Neutrophil (primary cell): Measurements from ENCODE around the gene MAU2.

Experiments
- H3K27ac ChIP-seq: fragments of 200-600 bp; sonication (generic); 2 replicates; pipeline ENCODE4 v1.5.1; 2016; ENCODE audit warnings: mild to moderate bottlenecking, moderate library complexity
- H3K27me3 ChIP-seq: fragments of 200-600 bp; sonication (generic); 2 replicates; pipeline ENCODE4 v1.6.0; 2016; ENCODE audit warnings: mild to moderate bottlenecking
- H3K36me3 ChIP-seq: fragments of 200-600 bp; sonication (generic); 2 replicates; pipeline ENCODE4 v1.5.1; 2017
- H3K4me1 ChIP-seq, 2 experiments: fragments of 200-600 bp in 1 of 2; sonication (generic) in 1 of 2; 1 replicate in 1 of 2; 2 replicates in 1 of 2; pipeline versions ENCODE4 v1.5.1 to v1.6.1; 2013 to 2016; ENCODE audit warnings: low read depth in 1 of 2, low read length in 1 of 2, mild to moderate bottlenecking in 1 of 2, moderate library complexity in 1 of 2; ENCODE audit not compliant: control insufficient read depth in 1 of 2, insufficient read depth in 1 of 2
- H3K4me3 ChIP-seq, 2 experiments: fragments of 200-600 bp in 1 of 2; sonication (generic) in 1 of 2; 1 replicate in 1 of 2; 2 replicates in 1 of 2; pipeline ENCODE4 v1.5.1; 2013 to 2016; ENCODE audit warnings: low read depth in 1 of 2, low read length in 1 of 2, mild to moderate bottlenecking in 1 of 2, moderate library complexity in 1 of 2
- H3K9me3 ChIP-seq: fragments of 200-600 bp; sonication (generic); 2 replicates; pipeline ENCODE4 v1.5.1; 2016
- TF ChIP-seq, protein P1 (sequence below): fragments of 200-600 bp; sonication (generic); IDR thresholded peaks from 2 replicates; pipeline ENCODE4 v1.5.1; 2016; ENCODE audit warnings: antibody characterized with exemption

MAU2 gene

DNA sequence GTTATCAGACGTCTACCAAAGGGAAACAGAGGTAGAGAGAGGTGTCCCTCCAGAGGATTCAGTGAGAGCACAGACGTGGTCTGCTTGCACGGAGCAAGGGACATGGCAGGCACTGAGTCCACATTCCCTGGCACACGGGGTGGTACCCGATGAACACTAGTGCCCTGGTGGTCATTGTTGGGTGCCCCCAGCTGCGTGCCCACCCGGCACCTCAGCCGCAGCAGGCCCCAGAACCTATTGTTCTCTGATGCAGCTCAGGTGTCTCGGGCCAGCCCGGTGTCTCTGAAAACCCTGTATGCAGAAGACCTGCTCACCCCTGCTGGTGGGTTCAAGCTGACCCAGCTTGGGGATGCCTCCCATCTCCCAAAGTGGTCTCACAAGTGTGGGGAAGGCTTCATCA, 12.3 kb upstream of the MAU2 start:
- H3K9me3 ChIP-seq, result no peaks in the 10 kb centered on the region

DNA sequence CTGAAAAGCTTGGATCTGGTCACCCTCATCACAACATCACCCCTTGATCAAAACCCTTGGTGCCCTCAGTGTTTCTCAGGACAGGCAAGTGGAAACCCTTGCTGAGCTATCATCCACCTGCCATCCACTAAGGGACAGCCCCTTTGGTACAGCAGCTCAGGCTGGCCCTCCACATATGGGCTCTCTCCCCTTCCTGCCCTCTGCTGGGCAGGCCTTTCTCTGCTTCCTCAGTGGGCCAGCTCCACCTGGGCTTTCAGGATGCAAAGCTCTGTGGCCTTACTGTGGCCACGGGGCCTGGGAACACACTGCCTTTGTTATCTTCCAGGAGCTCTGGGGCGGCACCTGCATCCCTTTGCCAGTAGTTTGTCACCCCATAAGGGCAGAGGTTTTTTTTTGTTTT, 5.2 kb upstream of the MAU2 start:
- no peaks in the 10 kb centered on the region for H3K27me3 ChIP-seq
- H3K9me3 ChIP-seq, result no peaks in the 10 kb centered on the region
- H3K36me3 ChIP-seq, result peaks cover 60% of the 10 kb centered on the region
- H3K27ac ChIP-seq, result no peak overlapping the region
- H3K4me1 ChIP-seq, result peaks cover 4 to 13% of the 10 kb centered on the region in 2 experiments
- no peak overlapping the region for H3K4me3 ChIP-seq
- TF ChIP-seq, protein P1, sequence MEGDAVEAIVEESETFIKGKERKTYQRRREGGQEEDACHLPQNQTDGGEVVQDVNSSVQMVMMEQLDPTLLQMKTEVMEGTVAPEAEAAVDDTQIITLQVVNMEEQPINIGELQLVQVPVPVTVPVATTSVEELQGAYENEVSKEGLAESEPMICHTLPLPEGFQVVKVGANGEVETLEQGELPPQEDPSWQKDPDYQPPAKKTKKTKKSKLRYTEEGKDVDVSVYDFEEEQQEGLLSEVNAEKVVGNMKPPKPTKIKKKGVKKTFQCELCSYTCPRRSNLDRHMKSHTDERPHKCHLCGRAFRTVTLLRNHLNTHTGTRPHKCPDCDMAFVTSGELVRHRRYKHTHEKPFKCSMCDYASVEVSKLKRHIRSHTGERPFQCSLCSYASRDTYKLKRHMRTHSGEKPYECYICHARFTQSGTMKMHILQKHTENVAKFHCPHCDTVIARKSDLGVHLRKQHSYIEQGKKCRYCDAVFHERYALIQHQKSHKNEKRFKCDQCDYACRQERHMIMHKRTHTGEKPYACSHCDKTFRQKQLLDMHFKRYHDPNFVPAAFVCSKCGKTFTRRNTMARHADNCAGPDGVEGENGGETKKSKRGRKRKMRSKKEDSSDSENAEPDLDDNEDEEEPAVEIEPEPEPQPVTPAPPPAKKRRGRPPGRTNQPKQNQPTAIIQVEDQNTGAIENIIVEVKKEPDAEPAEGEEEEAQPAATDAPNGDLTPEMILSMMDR, result no peak

More for the DNA sequence above, 12.3 kb upstream of the MAU2 start:
- H3K36me3 ChIP-seq, result peaks cover 98% of the 10 kb centered on the region
- no peaks in the 10 kb centered on the region for H3K27me3 ChIP-seq
- no peak overlapping the region for H3K4me3 ChIP-seq
- H3K4me1 ChIP-seq, result no peaks in the 10 kb centered on the region
- TF ChIP-seq, protein P1, result no peak
- H3K27ac ChIP-seq, result no peak overlapping the region

DNA sequence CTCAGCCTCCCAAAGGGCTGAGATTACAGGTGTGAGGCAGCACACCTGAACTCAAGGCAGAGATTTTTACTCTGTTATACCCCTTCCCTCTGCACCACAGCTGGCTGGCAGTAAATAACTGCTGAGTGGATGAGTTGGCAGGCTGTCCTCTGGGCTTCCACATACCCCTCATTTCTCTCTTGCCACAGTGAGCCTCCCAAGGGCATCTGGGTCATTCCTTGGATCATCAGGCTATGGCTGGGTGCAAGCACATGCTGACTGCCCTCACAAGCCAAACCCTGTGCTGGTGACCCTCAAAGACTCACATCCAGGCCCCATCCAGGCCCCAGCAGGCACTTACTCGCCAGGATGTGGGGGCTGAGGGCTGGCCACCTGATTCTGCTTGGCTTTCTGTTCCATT, 4.5 kb upstream of the MAU2 start:
- Histone ChIP-seq H3K9me3 (no peaks in the 10 kb centered on the region), H3K36me3 (peaks cover 54% of the 10 kb centered on the region), H3K4me3 (no peak overlapping the region), H3K27me3 (no peaks in the 10 kb centered on the region), H3K27ac (no peak overlapping the region), H3K4me1 (peaks cover 4 to 13% of the 10 kb centered on the region in 2 experiments)
- TF ChIP-seq, protein P1, result no peak

DNA sequence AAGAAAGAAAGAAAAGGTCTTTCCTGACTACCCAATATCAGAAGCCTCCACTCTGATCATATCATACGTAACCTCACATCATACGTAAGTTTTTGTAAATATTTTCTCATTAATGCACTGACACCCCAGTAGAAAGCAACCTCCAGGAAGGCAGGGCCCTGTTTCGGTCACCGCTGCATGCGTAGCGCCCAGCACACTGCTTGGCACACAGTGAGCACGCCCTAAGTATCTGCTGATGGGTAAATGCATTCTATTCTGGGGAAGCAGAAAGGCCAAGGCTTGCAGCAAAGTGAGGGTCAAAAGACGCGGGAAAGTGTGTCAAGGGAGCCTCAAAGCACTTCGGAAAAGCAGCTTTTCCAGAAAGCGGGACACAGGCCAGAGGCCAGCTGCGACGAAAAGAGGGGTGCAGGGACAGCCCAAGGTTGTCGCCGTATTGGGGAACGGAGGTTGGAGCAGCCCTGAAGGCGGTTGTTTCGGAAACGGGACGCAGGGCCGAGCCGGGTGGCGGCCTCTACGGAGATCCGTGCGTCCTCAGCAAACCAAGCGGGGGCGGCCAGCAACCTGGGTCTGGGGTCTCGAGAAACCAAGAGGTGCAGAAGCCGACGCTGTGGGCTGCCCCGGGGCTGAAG, 783 bp upstream of the MAU2 start:
- no peaks in the 10 kb centered on the region for H3K9me3 ChIP-seq
- H3K4me1 ChIP-seq, result peaks cover 38 to 48% of the 10 kb centered on the region in 2 experiments
- peak overlapping the region; percentile 95 for H3K27ac ChIP-seq
- TF ChIP-seq, protein P1, result no peak
- H3K4me3 ChIP-seq, result peak overlapping the region; percentile 97 to 98
- H3K36me3 ChIP-seq, result peaks cover 34% of the 10 kb centered on the region
- no peaks in the 10 kb centered on the region for H3K27me3 ChIP-seq

DNA sequence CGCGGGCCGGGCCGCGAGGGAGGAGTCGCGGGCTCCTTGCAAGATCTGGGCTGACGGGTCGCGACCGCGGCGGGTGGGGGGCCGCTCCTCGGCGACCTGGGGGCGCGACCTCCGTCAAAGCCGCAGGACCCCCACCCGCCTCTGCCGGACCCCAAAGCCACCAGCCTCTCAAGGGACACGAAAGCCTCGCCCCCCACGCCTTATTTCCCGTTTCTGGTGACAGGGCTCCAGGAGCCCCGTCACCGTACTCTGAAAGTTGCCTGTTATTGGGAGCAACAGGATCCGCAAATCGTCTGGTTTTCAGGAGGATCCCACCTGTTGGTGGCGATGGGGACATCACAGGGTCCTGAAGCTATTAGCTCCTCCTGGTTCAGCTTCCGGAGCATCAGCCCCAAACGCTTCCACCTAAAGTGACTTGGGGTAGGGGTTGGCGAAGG, 530 bp downstream of the MAU2 start:
- Histone ChIP-seq H3K36me3 (peaks cover 36% of the 10 kb centered on the region), H3K4me1 (peaks cover 42 to 58% of the 10 kb centered on the region in 2 experiments), H3K27ac (peak overlapping the region; percentile 95), H3K4me3 (peak overlapping the region; percentile 97 to 98), H3K27me3 (no peaks in the 10 kb centered on the region), H3K9me3 (no peaks in the 10 kb centered on the region)
- TF ChIP-seq, protein P1, result no peak
